Measurements from ENCODE around the gene FNBP1L. TPM values are rescaled to one million over a fixed set of nuclear protein-coding genes. Genes with fewer than 3 reads are reported as not detected.

The FNBP1L gene
- total RNA-seq, 1 donor from 2014 or later = 47.3 TPM

- peaks cover 58% of the 10 kb centered on the region for H3K4me1 Mint-ChIP-seq (ENCODE audit: low read depth)
These were observed 132.0 kb downstream of the FNBP1L start for GRCh38 chr1:93579891-93580290.

GRCh38 chr1:93581917-93582850 is 134.3 kb downstream of the FNBP1L start:
- no peak for DNase-seq (ENCODE audit: low spot score)
- no peak overlapping the region for H3K27ac Mint-ChIP-seq (ENCODE audit: unreplicated experiment)
- H3K4me1 Mint-ChIP-seq (ENCODE audit: low read depth) = peaks cover 48% of the 10 kb centered on the region
- no peaks in the 10 kb centered on the region for H3K9me3 Mint-ChIP-seq (ENCODE audit: low read depth)
- H3K27me3 Mint-ChIP-seq (ENCODE audit: low read depth) = no peaks in the 10 kb centered on the region
- H3K36me3 Mint-ChIP-seq (ENCODE audit: low read depth) = peaks cover 13% of the 10 kb centered on the region
- TF ChIP-seq CTCF (IDR thresholded peaks at IDR 0.05) = no peak
- no peak overlapping the region for H3K4me3 Mint-ChIP-seq (ENCODE audit: unreplicated experiment)

More at GRCh38 chr1:93579891-93580290, 132.0 kb downstream of the FNBP1L start:
- TF ChIP-seq CTCF (IDR thresholded peaks at IDR 0.05) = no peak
- Mint-ChIP-seq H3K27ac (ENCODE audit: unreplicated experiment) (peak overlapping the region; percentile 81), H3K9me3 (ENCODE audit: low read depth) (no peaks in the 10 kb centered on the region), H3K27me3 (ENCODE audit: low read depth) (no peaks in the 10 kb centered on the region), H3K36me3 (ENCODE audit: low read depth) (peaks cover 15% of the 10 kb centered on the region), H3K4me3 (ENCODE audit: unreplicated experiment) (no peak overlapping the region)
- DNase-seq (ENCODE audit: low spot score) = no peak

GRCh38 chr1:93584261-93585003 is 136.5 kb downstream of the FNBP1L start:
- peak; percentile 23 for TF ChIP-seq CTCF (IDR thresholded peaks at IDR 0.05)
- H3K9me3 Mint-ChIP-seq (ENCODE audit: low read depth) = no peaks in the 10 kb centered on the region
- H3K36me3 Mint-ChIP-seq (ENCODE audit: low read depth) = peaks cover 32% of the 10 kb centered on the region
- H3K4me3 Mint-ChIP-seq (ENCODE audit: unreplicated experiment) = no peak overlapping the region
- DNase-seq (ENCODE audit: low spot score) = no peak
- H3K27me3 Mint-ChIP-seq (ENCODE audit: low read depth) = no peaks in the 10 kb centered on the region
- peak overlapping the region; percentile 78 for H3K27ac Mint-ChIP-seq (ENCODE audit: unreplicated experiment)
- peaks cover 47% of the 10 kb centered on the region for H3K4me1 Mint-ChIP-seq (ENCODE audit: low read depth)

GRCh38 chr1:93585059-93585966 is 137.4 kb downstream of the FNBP1L start:
- no peaks in the 10 kb centered on the region for H3K9me3 Mint-ChIP-seq (ENCODE audit: low read depth)
- peak overlapping the region; percentile 78 for H3K27ac Mint-ChIP-seq (ENCODE audit: unreplicated experiment)
- H3K36me3 Mint-ChIP-seq (ENCODE audit: low read depth) = peaks cover 34% of the 10 kb centered on the region
- no peak for DNase-seq (ENCODE audit: low spot score)
- no peak for TF ChIP-seq CTCF (IDR thresholded peaks at IDR 0.05)
- no peaks in the 10 kb centered on the region for H3K27me3 Mint-ChIP-seq (ENCODE audit: low read depth)
- H3K4me3 Mint-ChIP-seq (ENCODE audit: unreplicated experiment) = no peak overlapping the region
- H3K4me1 Mint-ChIP-seq (ENCODE audit: low read depth) = peaks cover 40% of the 10 kb centered on the region
